Activated naive CD8-positive, alpha-beta T cell treated with anti-CD3 and anti-CD28 coated beads for 36 hours (primary cell): Measurements from ENCODE around the gene IRF2BP1. TPM values are rescaled to one million over a fixed set of nuclear protein-coding genes. Genes with fewer than 3 reads are reported as not detected.
A peak's percentile ranks its signal among the peaks of the same experiment; 100 is the strongest.

Source experiments
- DNase-seq: peaks from one replicate; pipeline ENCODE4 v3.0.0; 2021
- H3K27ac Mint-ChIP-seq: one replicate; pipeline ENCODE4 v1.8.0; 2022; ENCODE audit warnings: mild to moderate bottlenecking, moderate library complexity, mixed read lengths
- H3K27me3 Mint-ChIP-seq: one replicate; pipeline ENCODE4 v1.8.0; 2022; ENCODE audit warnings: mild to moderate bottlenecking, mixed read lengths
- H3K36me3 Mint-ChIP-seq: one replicate; pipeline ENCODE4 v1.8.0; 2021; ENCODE audit warnings: mild to moderate bottlenecking, mixed read lengths
- H3K4me1 Mint-ChIP-seq: one replicate; pipeline ENCODE4 v1.8.0; 2021; ENCODE audit warnings: mixed read lengths
- H3K4me3 Mint-ChIP-seq: one replicate; pipeline ENCODE4 v1.8.0; 2022; ENCODE audit warnings: mild to moderate bottlenecking, moderate library complexity, mixed read lengths
- H3K9me3 Mint-ChIP-seq: one replicate; pipeline ENCODE4 v1.8.0; 2022; ENCODE audit warnings: mixed read lengths
- total RNA-seq, 2 experiments: library from RNA; stranded (reverse); gene quantifications; one replicate each; pipeline ENCODE4 v1.2.3, GENCODE V29; 2021

The IRF2BP1 gene
- total RNA-seq, 2 experiments from 2014 or later: 18.5 to 19.5 TPM

- Mint-ChIP-seq H3K4me1 (peaks cover 23% of the 10 kb centered on the region), H3K27me3 (peaks cover 35% of the 10 kb centered on the region), H3K4me3 (peak overlapping the region; percentile 90), H3K9me3 (no peaks in the 10 kb centered on the region), H3K27ac (peak overlapping the region; percentile 97), H3K36me3 (peaks cover 19% of the 10 kb centered on the region)
- no peak for DNase-seq
These were observed 22.6 kb downstream of the IRF2BP1 start for GRCh38 chr19:45863335-45863839.

GRCh38 chr19:45862564-45863334 is 23.2 kb downstream of the IRF2BP1 start, which contains the start of gene SYMPK:
SYMPK (minus strand) TSS chr19:45863147; CDS start chr19:45854495, 8,652 bp downstream.
- Mint-ChIP-seq H3K27me3 (peaks cover 35% of the 10 kb centered on the region), H3K9me3 (no peaks in the 10 kb centered on the region), H3K4me1 (peaks cover 23% of the 10 kb centered on the region), H3K36me3 (peaks cover 23% of the 10 kb centered on the region), H3K4me3 (peak within 1 kb of the TSS; percentile 90), H3K27ac (peak within 1 kb of the TSS; percentile 97)
- peak; percentile 100 for DNase-seq

- Mint-ChIP-seq H3K27ac (peak overlapping the region; percentile 97), H3K4me3 (peak overlapping the region; percentile 90), H3K9me3 (no peaks in the 10 kb centered on the region), H3K27me3 (peaks cover 35% of the 10 kb centered on the region), H3K4me1 (peaks cover 23% of the 10 kb centered on the region), H3K36me3 (peaks cover 23% of the 10 kb centered on the region)
- no peak for DNase-seq
These were observed 23.7 kb downstream of the IRF2BP1 start for GRCh38 chr19:45862271-45862563.

- H3K27ac Mint-ChIP-seq: no peak overlapping the region
- H3K4me1 Mint-ChIP-seq: peaks cover 25% of the 10 kb centered on the region
- peaks cover 24% of the 10 kb centered on the region for H3K36me3 Mint-ChIP-seq
- no peak for DNase-seq
- no peak overlapping the region for H3K4me3 Mint-ChIP-seq
- H3K9me3 Mint-ChIP-seq: no peaks in the 10 kb centered on the region
- H3K27me3 Mint-ChIP-seq: peaks cover 25% of the 10 kb centered on the region
These were observed 25.3 kb downstream of the IRF2BP1 start for GRCh38 chr19:45860359-45861259.

GRCh38 chr19:45854167-45854778 is 31.7 kb downstream of the IRF2BP1 start:
- Mint-ChIP-seq H3K27ac (no peak overlapping the region), H3K36me3 (peaks cover 28% of the 10 kb centered on the region), H3K9me3 (no peaks in the 10 kb centered on the region), H3K4me3 (no peak overlapping the region), H3K4me1 (peaks cover 3% of the 10 kb centered on the region), H3K27me3 (no peaks in the 10 kb centered on the region)
- no peak for DNase-seq

- Mint-ChIP-seq H3K27ac (no peak overlapping the region), H3K9me3 (no peaks in the 10 kb centered on the region), H3K4me3 (no peak overlapping the region), H3K4me1 (peaks cover 3% of the 10 kb centered on the region), H3K27me3 (no peaks in the 10 kb centered on the region), H3K36me3 (peaks cover 21% of the 10 kb centered on the region)
- no peak for DNase-seq
These were observed 33.0 kb downstream of the IRF2BP1 start for GRCh38 chr19:45852983-45853382.

GRCh38 chr19:45852145-45852750 is 33.7 kb downstream of the IRF2BP1 start:
- Mint-ChIP-seq H3K36me3 (peaks cover 25% of the 10 kb centered on the region), H3K4me1 (peaks cover 3% of the 10 kb centered on the region), H3K27ac (no peak overlapping the region), H3K9me3 (no peaks in the 10 kb centered on the region), H3K4me3 (no peak overlapping the region), H3K27me3 (no peaks in the 10 kb centered on the region)
- DNase-seq: no peak

- H3K9me3 Mint-ChIP-seq: no peaks in the 10 kb centered on the region
- peaks cover 26% of the 10 kb centered on the region for H3K36me3 Mint-ChIP-seq
- H3K4me3 Mint-ChIP-seq: no peak overlapping the region
- no peak overlapping the region for H3K27ac Mint-ChIP-seq
- H3K4me1 Mint-ChIP-seq: no peaks in the 10 kb centered on the region
- DNase-seq: no peak
- H3K27me3 Mint-ChIP-seq: no peaks in the 10 kb centered on the region
These were observed 37.0 kb downstream of the IRF2BP1 start for GRCh38 chr19:45848922-45849321.

GRCh38 chr19:45847663-45848062 is 38.3 kb downstream of the IRF2BP1 start:
- no peak overlapping the region for H3K4me3 Mint-ChIP-seq
- peaks cover 28% of the 10 kb centered on the region for H3K36me3 Mint-ChIP-seq
- no peak overlapping the region for H3K27ac Mint-ChIP-seq
- no peaks in the 10 kb centered on the region for H3K9me3 Mint-ChIP-seq
- no peaks in the 10 kb centered on the region for H3K4me1 Mint-ChIP-seq
- H3K27me3 Mint-ChIP-seq: no peaks in the 10 kb centered on the region
- DNase-seq: no peak

GRCh38 chr19:45842198-45842597 is 43.7 kb downstream of the IRF2BP1 start:
- no peaks in the 10 kb centered on the region for H3K9me3 Mint-ChIP-seq
- peaks cover 49% of the 10 kb centered on the region for H3K36me3 Mint-ChIP-seq
- no peak for DNase-seq
- no peak overlapping the region for H3K4me3 Mint-ChIP-seq
- H3K27ac Mint-ChIP-seq: no peak overlapping the region
- no peaks in the 10 kb centered on the region for H3K4me1 Mint-ChIP-seq
- no peaks in the 10 kb centered on the region for H3K27me3 Mint-ChIP-seq

GRCh38 chr19:45834970-45835369 is 51.0 kb downstream of the IRF2BP1 start:
- peaks cover 2% of the 10 kb centered on the region for H3K4me1 Mint-ChIP-seq
- DNase-seq: no peak
- H3K36me3 Mint-ChIP-seq: peaks cover 52% of the 10 kb centered on the region
- no peak overlapping the region for H3K4me3 Mint-ChIP-seq
- H3K27me3 Mint-ChIP-seq: no peaks in the 10 kb centered on the region
- no peaks in the 10 kb centered on the region for H3K9me3 Mint-ChIP-seq
- no peak overlapping the region for H3K27ac Mint-ChIP-seq

Other genes with a start within 250 kb of the IRF2BP1 start
- gene EML2, start 246.7 kb downstream of the IRF2BP1 start, total RNA-seq: 10 to 100 TPM; 94.4 to 98.8 TPM
- 1 to 10 TPM; 1.4 to 1.7 TPM for gene GIPR, start 217.9 kb downstream of the IRF2BP1 start, total RNA-seq
- 100 to 1,000 TPM; 818 to 852 TPM for gene SNRPD2, start 194.2 kb downstream of the IRF2BP1 start, total RNA-seq
- 10 to 100 TPM; 16.4 to 16.7 TPM for gene QPCTL, start 193.5 kb downstream of the IRF2BP1 start, total RNA-seq
- gene FBXO46, start 155.2 kb downstream of the IRF2BP1 start, total RNA-seq: 10 to 100 TPM; 25.5 to 29.6 TPM
- gene MEIOSIN, start 152.7 kb downstream of the IRF2BP1 start, total RNA-seq: under 1 TPM; 0.08 TPM
- 1 to 10 TPM; 1.6 to 1.7 TPM for gene SIX5, start 116.9 kb downstream of the IRF2BP1 start, total RNA-seq
- gene DMPK, start 103.7 kb downstream of the IRF2BP1 start, total RNA-seq: 1 to 10 TPM; 7.3 to 8.6 TPM
- 10 to 100 TPM; 29.5 to 30.7 TPM for gene DMWD, start 93.3 kb downstream of the IRF2BP1 start, total RNA-seq
- gene RSPH6A, start 70.8 kb downstream of the IRF2BP1 start, total RNA-seq: under 1 TPM; 0.12 to 0.21 TPM
- 100 to 1,000 TPM; 104 to 109 TPM for gene SYMPK, start 23.0 kb downstream of the IRF2BP1 start, total RNA-seq
- gene FOXA3, start 21.8 kb downstream of the IRF2BP1 start, total RNA-seq: under 1 TPM; 0.28 to 0.39 TPM
- 1 to 10 TPM; 3.9 TPM for gene MYPOP, start 16.5 kb upstream of the IRF2BP1 start, total RNA-seq
- not detected for gene NANOS2, start 28.6 kb upstream of the IRF2BP1 start, total RNA-seq
- not detected for gene NOVA2, start 87.7 kb upstream of the IRF2BP1 start, total RNA-seq
- gene CCDC61, start 109.3 kb upstream of the IRF2BP1 start, total RNA-seq: 10 to 100 TPM; 17.8 to 18.4 TPM
- gene PGLYRP1, start 136.9 kb upstream of the IRF2BP1 start, total RNA-seq: not detected
- gene IGFL4, start 154.9 kb upstream of the IRF2BP1 start, total RNA-seq: not detected
- not detected for gene IGFL3, start 238.5 kb upstream of the IRF2BP1 start, total RNA-seq